Tibial artery (tissue), 4 donors: Measurements from ENCODE around the gene LRRC51.

Experiments
- DNase-seq, 2 donors: peaks; one replicate each; pipeline ENCODE4 v3.0.0-alpha.2; 2019
- H3K27ac ChIP-seq, 2 donors: fragments of 200-600 bp; sonication (generic) in 1 of 2; 1 replicate in 1 of 2; 2 replicates in 1 of 2; pipeline ENCODE4 v1.5.1; 2018 to 2019; ENCODE audit warnings: mild to moderate bottlenecking in 1 of 2
- H3K27me3 ChIP-seq, 2 donors: fragments of 200-600 bp; sonication (generic) in 1 of 2; one replicate each; pipeline versions ENCODE4 v1.5.1 to v1.6.0; 2016 to 2019
- H3K36me3 ChIP-seq, 3 donors: fragments of 200-600 bp; sonication (generic) in 2 of 3; one replicate each; pipeline ENCODE4 v1.5.1; 2016 to 2019; ENCODE audit warnings: mild to moderate bottlenecking in 2 of 3
- H3K4me1 ChIP-seq, 4 donors: fragments of 200-600 bp; sonication (generic) in 2 of 4; 1 replicate in 3 of 4; 2 replicates in 1 of 4; pipeline ENCODE4 v1.5.1; 2016 to 2019
- H3K4me3 ChIP-seq, 2 donors: fragments of 200-600 bp; sonication (generic) in 1 of 2; 1 replicate in 1 of 2; 2 replicates in 1 of 2; pipeline ENCODE4 v1.5.1; 2018 to 2019; ENCODE audit warnings: mild to moderate bottlenecking in 2 of 2
- H3K9me3 ChIP-seq, 3 donors: fragments of 200-600 bp; sonication (generic) in 1 of 3; one replicate each; pipeline ENCODE4 v1.5.1; 2016 to 2019
- intact Hi-C: fragments of 100-400 bp; cut with DNase I; formaldehyde crosslinking; loops from one replicate; pipeline ENCODE4 v1.15.0; 2023; ENCODE audit warnings: low total_unique reads
- TF ChIP-seq, protein P1 (sequence below), 2 experiments: fragments of 200-600 bp in 1 of 2; fragments of 450-650 bp in 1 of 2; IDR thresholded peaks; one replicate each; pipeline ENCODE4 v1.5.1; 2017 to 2019; ENCODE audit warnings: antibody characterized with exemption in 2 of 2, mild to moderate bottlenecking in 1 of 2, moderate library complexity in 1 of 2

LRRC51 gene, protein sequence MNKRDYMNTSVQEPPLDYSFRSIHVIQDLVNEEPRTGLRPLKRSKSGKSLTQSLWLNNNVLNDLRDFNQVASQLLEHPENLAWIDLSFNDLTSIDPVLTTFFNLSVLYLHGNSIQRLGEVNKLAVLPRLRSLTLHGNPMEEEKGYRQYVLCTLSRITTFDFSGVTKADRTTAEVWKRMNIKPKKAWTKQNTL

DNA sequence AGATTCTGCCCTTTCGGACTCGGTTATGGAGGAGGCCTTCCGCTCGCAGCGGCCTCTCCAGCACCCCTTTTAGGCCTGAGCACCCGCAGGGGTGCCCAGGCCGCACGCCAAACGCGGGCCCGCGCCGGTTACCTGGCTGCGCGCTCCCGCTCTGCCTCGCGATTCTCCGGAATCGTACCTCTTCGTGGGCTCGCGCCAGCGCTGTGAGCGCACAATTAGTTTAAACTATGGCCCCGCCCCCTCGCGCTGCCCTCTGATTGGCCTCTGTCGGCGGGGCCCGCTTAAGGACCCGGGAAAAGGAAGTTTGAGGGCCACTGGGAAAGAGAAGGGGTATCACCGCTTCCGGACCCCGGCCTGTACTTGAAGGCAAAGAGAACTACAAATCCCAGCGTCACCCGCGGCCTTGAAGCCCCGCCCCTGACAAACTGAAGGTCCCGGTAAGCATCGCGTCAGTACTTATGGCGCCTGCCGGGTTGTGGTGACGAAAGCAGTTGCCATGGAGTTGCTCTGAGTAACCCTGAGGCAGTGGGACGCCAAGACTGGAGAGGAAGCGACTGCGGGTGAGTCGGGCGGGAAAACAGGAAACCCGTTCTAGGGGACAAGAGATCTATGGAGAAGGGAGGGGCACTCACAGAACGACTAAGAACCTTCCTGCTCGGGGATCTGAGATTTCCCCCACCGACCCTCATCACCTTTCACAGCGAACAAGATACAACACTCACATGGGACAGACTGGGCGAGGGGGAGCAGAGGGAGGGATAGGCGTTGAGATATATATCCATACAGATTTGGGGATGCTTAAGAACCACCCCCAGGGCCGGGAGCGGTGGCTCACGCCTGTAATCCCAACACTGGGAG is at the start of gene LRRC51, which contains the start of gene NUMA1:
Gene LRRC51 (plus strand): TSS at position 525 of the 858 bp plus-strand sequence. CDS start 8,234 bp downstream, outside the sequence.
Gene NUMA1 (minus strand): TSS at position 217 of the 858 bp plus-strand sequence. CDS start 44,599 bp downstream, outside the sequence.
- intact Hi-C loops: loop anchor here (2.0 kb wide), 1 partner anchor 40 kb away; no protein-coding TSS in a partner anchor
- DNase-seq: peak; percentile 100
- H3K27ac ChIP-seq: peak within 1 kb of the TSS; percentile 86 to 97
- peaks cover 0 to 7% (median 6%) of the 10 kb centered on the region in 3 donors for H3K36me3 ChIP-seq
- H3K4me1 ChIP-seq: peaks cover 0 to 24% (median 14%) of the 10 kb centered on the region in 4 donors
- no peaks in the 10 kb centered on the region for H3K9me3 ChIP-seq
- H3K4me3 ChIP-seq: peak within 1 kb of the TSS; percentile 64 to 94
- TF ChIP-seq, protein P1, sequence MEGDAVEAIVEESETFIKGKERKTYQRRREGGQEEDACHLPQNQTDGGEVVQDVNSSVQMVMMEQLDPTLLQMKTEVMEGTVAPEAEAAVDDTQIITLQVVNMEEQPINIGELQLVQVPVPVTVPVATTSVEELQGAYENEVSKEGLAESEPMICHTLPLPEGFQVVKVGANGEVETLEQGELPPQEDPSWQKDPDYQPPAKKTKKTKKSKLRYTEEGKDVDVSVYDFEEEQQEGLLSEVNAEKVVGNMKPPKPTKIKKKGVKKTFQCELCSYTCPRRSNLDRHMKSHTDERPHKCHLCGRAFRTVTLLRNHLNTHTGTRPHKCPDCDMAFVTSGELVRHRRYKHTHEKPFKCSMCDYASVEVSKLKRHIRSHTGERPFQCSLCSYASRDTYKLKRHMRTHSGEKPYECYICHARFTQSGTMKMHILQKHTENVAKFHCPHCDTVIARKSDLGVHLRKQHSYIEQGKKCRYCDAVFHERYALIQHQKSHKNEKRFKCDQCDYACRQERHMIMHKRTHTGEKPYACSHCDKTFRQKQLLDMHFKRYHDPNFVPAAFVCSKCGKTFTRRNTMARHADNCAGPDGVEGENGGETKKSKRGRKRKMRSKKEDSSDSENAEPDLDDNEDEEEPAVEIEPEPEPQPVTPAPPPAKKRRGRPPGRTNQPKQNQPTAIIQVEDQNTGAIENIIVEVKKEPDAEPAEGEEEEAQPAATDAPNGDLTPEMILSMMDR (IDR thresholded peaks at IDR 0.05): no peak
- no peaks in the 10 kb centered on the region for H3K27me3 ChIP-seq

DNA sequence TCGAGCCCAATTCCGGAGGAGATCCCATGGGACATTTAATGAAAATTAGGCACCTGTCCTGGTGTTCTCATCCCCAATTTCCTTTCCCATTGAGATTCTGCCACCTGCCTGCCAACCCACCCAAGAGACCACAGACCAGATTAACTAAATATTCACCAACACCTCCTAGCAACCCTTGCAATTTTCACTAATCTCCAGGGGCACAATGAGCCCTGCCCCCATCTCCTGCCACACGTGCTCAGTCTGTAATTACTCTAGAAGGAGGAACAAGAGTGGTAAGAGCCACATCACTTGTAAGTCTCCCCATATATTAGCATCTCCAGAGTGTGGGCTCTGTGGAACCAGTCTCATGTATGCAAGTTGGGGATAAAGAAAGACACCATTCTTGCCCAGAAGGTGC is 44.0 kb upstream of the LRRC51 start:
- H3K4me1 ChIP-seq: peaks cover 0 to 80% (median 47%) of the 10 kb centered on the region in 4 donors
- DNase-seq: no peak
- peak overlapping the region; percentile 86 to 92 for H3K27ac ChIP-seq
- intact Hi-C loops: no loop called here
- H3K27me3 ChIP-seq: no peaks in the 10 kb centered on the region
- H3K4me3 ChIP-seq: peak overlapping the region in 1 of 2 donors; percentile 6
- TF ChIP-seq, protein P1 (IDR thresholded peaks at IDR 0.05): no peak
- no peaks in the 10 kb centered on the region for H3K9me3 ChIP-seq
- peaks cover 30 to 39% (median 37%) of the 10 kb centered on the region in 3 donors for H3K36me3 ChIP-seq

DNA sequence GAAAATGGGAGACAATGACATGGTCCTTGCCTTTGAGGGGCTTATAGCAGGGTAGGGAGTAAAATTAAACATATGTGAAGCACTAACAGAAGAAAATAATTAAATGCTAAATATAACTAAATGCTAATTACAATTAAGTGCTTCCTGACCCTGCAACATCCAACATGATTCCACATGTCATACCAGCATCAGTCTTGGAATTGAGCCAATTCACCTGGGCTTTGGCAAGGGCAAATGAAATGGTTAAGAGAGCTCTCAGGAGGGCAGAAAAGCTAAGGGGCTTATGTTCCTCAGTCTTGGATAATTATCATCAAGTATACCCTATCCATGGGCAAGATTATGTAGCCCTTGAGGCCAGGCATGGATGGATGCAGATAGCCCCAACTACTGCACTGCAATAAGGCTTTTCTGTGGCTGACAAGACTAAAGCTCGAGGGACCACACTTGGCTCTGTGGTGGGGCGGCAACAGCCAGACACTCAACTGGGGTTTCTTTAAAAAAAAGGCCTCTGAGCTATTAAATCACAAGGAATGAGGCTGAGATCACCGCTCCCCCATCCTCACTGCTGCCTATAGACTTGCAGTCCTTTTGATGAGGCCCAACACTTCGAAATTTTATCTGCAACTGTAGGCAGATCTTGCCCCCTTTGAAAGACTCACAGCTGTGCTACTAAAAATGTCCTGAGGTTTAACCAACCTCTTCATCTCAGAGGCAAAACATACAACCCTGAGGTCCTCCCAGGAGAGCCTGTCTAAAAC is 42.9 kb upstream of the LRRC51 start:
- H3K27ac ChIP-seq: peak overlapping the region; percentile 86 to 92
- peaks cover 29 to 33% (median 30%) of the 10 kb centered on the region in 3 donors for H3K36me3 ChIP-seq
- TF ChIP-seq, protein P1 (IDR thresholded peaks at IDR 0.05): no peak
- H3K9me3 ChIP-seq: no peaks in the 10 kb centered on the region
- H3K4me3 ChIP-seq: peak overlapping the region; percentile 54 to 55
- intact Hi-C loops: no loop called here
- H3K4me1 ChIP-seq: peaks cover 0 to 78% (median 53%) of the 10 kb centered on the region in 4 donors
- no peak for DNase-seq
- no peaks in the 10 kb centered on the region for H3K27me3 ChIP-seq

DNA sequence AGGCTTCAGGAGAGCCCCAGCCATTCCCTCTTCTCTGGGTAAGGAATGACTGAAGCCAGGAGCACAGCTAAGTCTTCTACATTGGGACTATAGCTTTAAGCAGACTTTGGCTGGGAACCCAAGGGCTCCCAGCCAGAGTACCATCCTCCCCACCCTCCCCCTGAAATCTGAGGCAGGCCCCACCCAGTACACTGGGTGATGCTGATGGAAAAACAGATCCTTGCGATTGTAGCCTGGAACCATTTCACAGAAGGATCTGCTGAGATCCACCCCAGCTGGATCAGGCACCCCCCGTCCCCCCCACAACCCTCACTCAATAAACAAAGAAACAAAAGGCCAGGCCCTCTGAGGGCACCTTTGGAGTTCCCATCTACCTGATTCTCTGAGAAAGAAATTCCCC is 42.2 kb upstream of the LRRC51 start:
- H3K9me3 ChIP-seq: no peaks in the 10 kb centered on the region
- peak; percentile 78 to 91 for DNase-seq
- TF ChIP-seq, protein P1 (IDR thresholded peaks at IDR 0.05): no peak
- H3K27me3 ChIP-seq: no peaks in the 10 kb centered on the region
- H3K4me3 ChIP-seq: peak overlapping the region; percentile 54 to 55
- H3K36me3 ChIP-seq: peaks cover 23 to 26% (median 24%) of the 10 kb centered on the region in 3 donors
- intact Hi-C loops: no loop called here
- H3K4me1 ChIP-seq: peaks cover 0 to 76% (median 54%) of the 10 kb centered on the region in 4 donors
- H3K27ac ChIP-seq: peak overlapping the region; percentile 86 to 92
